Activated naive CD8-positive, alpha-beta T cell treated with anti-CD3 and anti-CD28 coated beads, Interleukin-2, amount 10 ng/mL, durations not matched to agents 7 days and 5 days (primary cell): ENCODE data around the gene LRRC73. TPM values are rescaled to one million over a fixed set of nuclear protein-coding genes. Genes with fewer than 3 reads are reported as not detected.
"Not testable (repeated sequence)": the region's sequence is repeated elsewhere in the genome, so short reads cannot be mapped to it uniquely, and the experiment has no call there.

Experiments used
- ATAC-seq: fragments of 150-1000 bp; cut with Tn5 transposase; one replicate; pipeline ENCODE4 v1.10.0; 2021; ENCODE audit warnings: low read depth, moderate library complexity
- POLR2A ChIA-PET: fragments of 350-600 bp; sonication (Branson Sonifier 250); formaldehyde crosslinking; loops from one replicate; lab custom pipeline; 2021; ENCODE audit warnings: antibody characterized with exemption; lab: Charles Lee
- DNase-seq: peaks from one replicate; pipeline ENCODE4 v3.0.0; 2021
- H3K27ac Mint-ChIP-seq: one replicate; pipeline ENCODE4 v1.8.0; 2022; ENCODE audit warnings: mild to moderate bottlenecking, mixed read lengths
- H3K27me3 Mint-ChIP-seq: one replicate; pipeline ENCODE4 v1.8.0; 2022; ENCODE audit warnings: mild to moderate bottlenecking, moderate library complexity, mixed read lengths
- H3K36me3 Mint-ChIP-seq: one replicate; pipeline ENCODE4 v1.8.0; 2021; ENCODE audit warnings: mild to moderate bottlenecking, mixed read lengths
- H3K4me1 Mint-ChIP-seq: one replicate; pipeline ENCODE4 v1.8.0; 2021; ENCODE audit warnings: mixed read lengths
- H3K4me3 Mint-ChIP-seq: one replicate; pipeline ENCODE4 v1.8.0; 2022; ENCODE audit warnings: mild to moderate bottlenecking, moderate library complexity, mixed read lengths
- H3K9me3 Mint-ChIP-seq: one replicate; pipeline ENCODE4 v1.8.0; 2021; ENCODE audit warnings: mixed read lengths
- total RNA-seq, 2 experiments: library from RNA; stranded (reverse); gene quantifications; one replicate each; pipeline ENCODE4 v1.2.3, GENCODE V29; 2021

Gene LRRC73
- total RNA-seq, 2 experiments from 2014 or later, result 0.33 to 0.37 TPM

DNA sequence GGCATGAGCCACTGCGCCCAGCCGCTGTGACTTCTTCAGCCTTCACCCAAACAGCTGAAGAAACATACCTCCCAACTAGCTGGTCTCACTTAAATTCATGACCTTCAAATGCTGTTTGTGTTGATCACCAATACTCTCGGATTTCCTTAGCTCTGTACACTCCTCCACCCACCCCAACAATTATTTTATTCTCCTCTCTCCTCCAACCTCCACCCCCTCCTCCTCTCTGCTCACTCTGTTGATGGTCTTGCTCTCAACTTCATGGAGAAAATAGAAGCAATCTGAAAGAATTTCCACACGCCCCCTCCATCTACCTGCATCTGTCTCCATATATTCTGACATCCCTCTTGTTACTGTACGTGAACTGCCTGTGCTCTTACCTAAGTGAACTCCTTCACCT, 48.2 kb downstream of the LRRC73 start:
- H3K4me1 Mint-ChIP-seq, result no peaks in the 10 kb centered on the region
- no peak overlapping the region for H3K27ac Mint-ChIP-seq
- POLR2A ChIA-PET, result no interaction called here

DNA sequence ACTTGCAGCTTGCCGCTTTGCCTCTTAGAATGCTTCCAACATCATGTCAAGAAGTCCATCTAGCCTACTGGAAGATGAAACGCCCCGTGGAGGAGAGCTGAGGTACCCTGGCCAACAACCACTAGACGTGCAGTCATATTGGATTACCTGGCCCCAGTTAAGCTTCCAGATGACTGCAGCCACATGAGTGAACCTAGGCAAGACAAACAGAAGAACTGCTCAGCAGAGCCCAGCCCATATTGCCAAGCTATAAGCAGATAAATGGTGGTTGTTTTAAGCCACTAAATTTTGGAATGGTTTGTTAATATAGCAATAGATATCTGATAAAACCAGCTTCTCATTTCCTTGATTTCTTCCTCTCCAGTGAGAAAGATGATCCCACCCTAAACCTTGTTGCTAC, 50.1 kb downstream of the LRRC73 start:
- ATAC-seq, result no peak
- peaks cover 2% of the 10 kb centered on the region for H3K36me3 Mint-ChIP-seq
- POLR2A ChIA-PET, result interaction anchor here (1.3 kb wide), 1 partner anchor 9 kb away, joined by 6 read pairs; no protein-coding TSS in a partner anchor
- peaks cover 8% of the 10 kb centered on the region for H3K4me1 Mint-ChIP-seq
- no peaks in the 10 kb centered on the region for H3K9me3 Mint-ChIP-seq
- DNase-seq, result no peak
- peaks cover 53% of the 10 kb centered on the region for H3K27me3 Mint-ChIP-seq
- no peak overlapping the region for H3K27ac Mint-ChIP-seq
- no peak overlapping the region for H3K4me3 Mint-ChIP-seq

More for the DNA sequence above, 48.2 kb downstream of the LRRC73 start:
- Mint-ChIP-seq H3K9me3 (no peaks in the 10 kb centered on the region), H3K36me3 (no peaks in the 10 kb centered on the region), H3K4me3 (no peak overlapping the region), H3K27me3 (peaks cover 46% of the 10 kb centered on the region)
- no peak for ATAC-seq
- DNase-seq, result no peak

DNA sequence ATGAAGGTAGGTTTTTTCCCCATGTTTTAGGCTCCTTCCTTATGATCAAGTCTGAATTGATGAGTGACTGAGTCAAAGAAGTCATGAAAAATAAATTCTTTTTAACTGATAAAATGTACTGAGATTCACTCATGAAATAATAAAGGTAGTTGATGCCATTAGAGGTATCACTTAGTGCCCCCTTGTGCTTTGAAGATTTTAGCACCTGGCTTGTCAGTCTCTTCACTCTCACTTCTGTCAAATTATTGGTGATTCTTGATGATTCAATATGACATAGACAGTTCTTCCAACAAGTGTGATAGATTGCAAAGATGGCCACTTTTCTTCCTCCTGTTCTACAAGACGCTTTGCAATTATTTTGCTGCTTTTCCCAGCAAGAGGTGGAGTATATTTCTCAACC, 50.6 kb downstream of the LRRC73 start:
- no peak overlapping the region for H3K27ac Mint-ChIP-seq
- no peak for ATAC-seq
- POLR2A ChIA-PET, result interaction anchor here (1.3 kb wide), 1 partner anchor 9 kb away, joined by 6 read pairs; no protein-coding TSS in a partner anchor
- H3K27me3 Mint-ChIP-seq, result peaks cover 55% of the 10 kb centered on the region
- H3K4me1 Mint-ChIP-seq, result peaks cover 10% of the 10 kb centered on the region
- no peaks in the 10 kb centered on the region for H3K9me3 Mint-ChIP-seq
- H3K4me3 Mint-ChIP-seq, result no peak overlapping the region
- DNase-seq, result no peak
- H3K36me3 Mint-ChIP-seq, result peaks cover 2% of the 10 kb centered on the region

DNA sequence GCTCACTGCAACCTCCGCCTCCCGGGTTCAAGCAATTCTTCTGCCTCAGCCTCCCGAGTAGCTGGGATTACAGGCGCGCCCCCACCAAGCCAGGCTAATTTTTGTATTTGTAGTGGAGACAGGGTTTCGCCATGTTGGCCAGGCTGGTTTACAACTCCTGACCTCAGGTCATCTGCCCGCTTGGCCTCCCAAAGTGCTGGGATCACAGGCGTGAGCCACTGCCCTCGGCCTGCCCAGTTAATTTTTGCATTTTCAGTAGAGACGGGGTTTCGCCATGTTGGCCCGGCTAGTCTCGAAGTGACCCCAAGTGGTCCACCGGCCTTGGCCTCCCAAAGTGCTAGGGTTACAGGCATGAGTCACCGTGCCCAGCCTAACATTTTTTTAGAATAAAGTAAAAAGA, 52.0 kb downstream of the LRRC73 start:
- not testable (repeated sequence) for H3K36me3 Mint-ChIP-seq

DNA sequence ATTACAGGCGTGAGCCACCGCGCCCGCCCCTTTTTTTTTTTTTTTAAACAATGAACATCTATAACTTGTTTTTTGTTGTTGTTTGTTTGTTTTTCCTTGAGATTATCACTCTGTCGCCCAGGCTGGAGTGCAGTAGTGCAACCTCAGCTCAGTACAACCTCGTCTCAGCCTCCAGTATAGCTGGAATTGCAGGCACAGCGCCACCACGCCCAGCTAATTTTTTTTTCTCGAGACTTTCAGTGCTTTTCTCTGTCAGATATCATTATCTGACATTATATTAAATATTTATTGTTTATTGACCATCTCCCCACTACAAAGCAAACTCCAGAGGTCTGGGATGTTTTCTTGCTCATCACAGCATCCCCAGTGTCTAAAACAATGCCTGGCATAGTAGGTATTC, 52.5 kb downstream of the LRRC73 start:
- H3K9me3 Mint-ChIP-seq, result no peaks in the 10 kb centered on the region
- H3K27ac Mint-ChIP-seq, result no peak overlapping the region
- H3K4me1 Mint-ChIP-seq, result peaks cover 12% of the 10 kb centered on the region
- no peak overlapping the region for H3K4me3 Mint-ChIP-seq
- no peak for DNase-seq
- peaks cover 6% of the 10 kb centered on the region for H3K36me3 Mint-ChIP-seq
- H3K27me3 Mint-ChIP-seq, result peaks cover 45% of the 10 kb centered on the region
- POLR2A ChIA-PET, result interaction anchor here (0.6 kb wide), 1 partner anchor 424 kb away, joined by 3 read pairs; no protein-coding TSS in a partner anchor
- ATAC-seq, result no peak

More for the DNA sequence above, 52.0 kb downstream of the LRRC73 start:
- not testable (repeated sequence) for DNase-seq, H3K27ac Mint-ChIP-seq, H3K9me3 Mint-ChIP-seq, ATAC-seq, H3K4me3 Mint-ChIP-seq
- POLR2A ChIA-PET, result interaction anchor here (0.6 kb wide), 1 partner anchor 425 kb away, joined by 3 read pairs; no protein-coding TSS in a partner anchor
- Mint-ChIP-seq H3K4me1 (peaks cover 12% of the 10 kb centered on the region), H3K27me3 (peaks cover 49% of the 10 kb centered on the region)

Other genes with a start within 250 kb of the LRRC73 start
- not detected for gene SLC22A7, start 212.1 kb downstream of the LRRC73 start, total RNA-seq
- under 1 TPM; 0.47 to 0.62 TPM for gene CRIP3, start 201.5 kb downstream of the LRRC73 start, total RNA-seq
- 10 to 100 TPM; 17.0 to 18.2 TPM for gene ZNF318, start 140.7 kb downstream of the LRRC73 start, total RNA-seq
- 10 to 100 TPM; 51.0 to 58.3 TPM for gene ABCC10, start 82.8 kb downstream of the LRRC73 start, total RNA-seq
- gene DLK2, start 54.8 kb downstream of the LRRC73 start, total RNA-seq, result under 1 TPM; 0.30 to 0.37 TPM
- gene TJAP1, start 32.8 kb downstream of the LRRC73 start, total RNA-seq, result 10 to 100 TPM; 42.7 to 47.6 TPM
- 10 to 100 TPM; 63.2 to 71.8 TPM for gene YIPF3, start 6.6 kb upstream of the LRRC73 start, total RNA-seq
- 10 to 100 TPM; 28.8 to 29.7 TPM for gene POLR1C, start 6.7 kb upstream of the LRRC73 start, total RNA-seq
- gene XPO5, start 65.7 kb upstream of the LRRC73 start, total RNA-seq, result 10 to 100 TPM; 46.1 to 47.0 TPM
- 10 to 100 TPM; 57.3 to 62.0 TPM for gene POLH, start 65.8 kb upstream of the LRRC73 start, total RNA-seq
- 100 to 1,000 TPM; 107 to 115 TPM for gene GTPBP2, start 118.9 kb upstream of the LRRC73 start, total RNA-seq
- gene MAD2L1BP, start 125.5 kb upstream of the LRRC73 start, total RNA-seq, result 10 to 100 TPM; 39.7 to 40.2 TPM
- not detected for gene RSPH9, start 134.7 kb upstream of the LRRC73 start, total RNA-seq
- gene MRPS18A, start 177.4 kb upstream of the LRRC73 start, total RNA-seq, result 10 to 100 TPM; 38.3 to 40.3 TPM